HUES48 (cell line): Measurements from ENCODE around the gene DHX15.
A peak's percentile ranks its signal among the peaks of the same experiment; 100 is the strongest.

Source experiments
- H3K27ac ChIP-seq: one replicate; pipeline ENCODE4 v1.7.0; 2013; ENCODE audit warnings: low read depth, low read length, inconsistent platforms
- H3K27me3 ChIP-seq: 2 replicates; pipeline ENCODE4 v1.6.1; 2013; ENCODE audit warnings: mild to moderate bottlenecking, low read length; ENCODE audit not compliant: control insufficient read depth, insufficient read depth
- H3K36me3 ChIP-seq: 2 replicates; pipeline ENCODE4 v1.6.1; 2013; ENCODE audit warnings: low read length; ENCODE audit not compliant: control insufficient read depth, insufficient read depth
- H3K4me1 ChIP-seq: 2 replicates; pipeline ENCODE4 v1.6.1; 2013; ENCODE audit warnings: mild to moderate bottlenecking, low read length; ENCODE audit not compliant: control insufficient read depth, insufficient read depth
- H3K4me3 ChIP-seq: 2 replicates; pipeline ENCODE4 v1.5.1; 2013; ENCODE audit warnings: mild to moderate bottlenecking, low read depth, low read length
- H3K9ac ChIP-seq: 2 replicates; pipeline ENCODE4 v1.6.1; 2013; ENCODE audit warnings: mild to moderate bottlenecking, low read depth, low read length, moderate library complexity
- H3K9me3 ChIP-seq: 2 replicates; pipeline ENCODE4 v1.6.1; 2013; ENCODE audit warnings: low read length; ENCODE audit not compliant: control insufficient read depth, insufficient read depth

DHX15 gene

DNA sequence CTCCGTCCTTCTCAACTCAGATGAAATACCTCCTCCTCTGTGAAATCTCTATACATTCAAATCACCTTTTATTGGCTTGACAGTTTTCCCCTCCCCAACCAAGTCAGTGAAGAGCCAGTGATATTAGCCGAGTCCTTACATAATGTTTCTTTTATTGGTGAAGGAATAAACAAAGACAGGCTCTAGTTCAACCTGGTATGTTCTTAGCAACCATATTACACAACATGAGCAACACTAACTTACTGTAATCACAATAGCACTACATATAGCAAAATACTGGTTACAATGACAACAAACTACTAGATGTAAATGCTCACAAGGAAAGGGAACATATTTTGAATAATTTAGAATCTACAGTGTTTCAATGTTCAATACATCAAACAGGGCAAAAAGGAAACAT, 19.9 kb downstream of the DHX15 start:
- Histone ChIP-seq H3K4me3 (no peak overlapping the region), H3K27ac (no peak overlapping the region), H3K9me3 (no peaks in the 10 kb centered on the region), H3K27me3 (no peaks in the 10 kb centered on the region), H3K9ac (no peak overlapping the region), H3K4me1 (peaks cover 22% of the 10 kb centered on the region), H3K36me3 (peaks cover 75% of the 10 kb centered on the region)

DNA sequence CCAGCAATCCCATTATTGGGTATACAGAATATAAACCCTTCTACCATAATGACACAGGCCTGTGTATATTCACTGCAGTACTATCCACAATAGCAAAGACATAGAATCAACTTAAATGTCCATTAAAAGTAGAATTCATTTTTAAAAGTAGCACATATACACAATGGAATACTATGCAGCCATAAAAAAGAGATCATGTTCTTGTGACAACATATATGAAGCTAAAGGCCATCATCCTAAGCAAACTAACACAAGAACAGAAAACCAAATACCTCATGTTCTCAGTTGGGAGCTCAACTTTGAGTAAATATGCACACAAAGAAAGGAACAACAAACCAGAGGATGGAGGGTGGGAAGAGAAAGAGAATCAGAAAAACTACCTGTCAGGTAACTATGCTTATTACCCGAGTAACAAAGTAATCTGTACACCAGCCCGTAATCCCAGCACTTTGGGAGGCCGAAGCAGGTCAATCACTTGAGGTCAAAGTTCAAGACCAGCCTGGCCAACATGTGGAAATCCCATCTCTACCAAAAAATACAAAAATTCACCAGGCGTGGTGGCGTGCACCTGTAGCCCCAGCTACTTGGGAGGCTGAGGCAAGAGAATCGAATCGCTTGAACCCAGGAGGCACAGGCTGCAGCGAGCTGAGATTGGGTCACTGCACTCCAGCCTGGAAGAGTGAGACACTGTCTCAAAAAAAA, 22.8 kb downstream of the DHX15 start:
- no peak overlapping the region for H3K9ac ChIP-seq
- peaks cover 60% of the 10 kb centered on the region for H3K36me3 ChIP-seq
- no peak overlapping the region for H3K4me3 ChIP-seq
- H3K9me3 ChIP-seq: no peaks in the 10 kb centered on the region
- H3K4me1 ChIP-seq: peaks cover 45% of the 10 kb centered on the region
- no peak overlapping the region for H3K27ac ChIP-seq
- H3K27me3 ChIP-seq: no peaks in the 10 kb centered on the region

DNA sequence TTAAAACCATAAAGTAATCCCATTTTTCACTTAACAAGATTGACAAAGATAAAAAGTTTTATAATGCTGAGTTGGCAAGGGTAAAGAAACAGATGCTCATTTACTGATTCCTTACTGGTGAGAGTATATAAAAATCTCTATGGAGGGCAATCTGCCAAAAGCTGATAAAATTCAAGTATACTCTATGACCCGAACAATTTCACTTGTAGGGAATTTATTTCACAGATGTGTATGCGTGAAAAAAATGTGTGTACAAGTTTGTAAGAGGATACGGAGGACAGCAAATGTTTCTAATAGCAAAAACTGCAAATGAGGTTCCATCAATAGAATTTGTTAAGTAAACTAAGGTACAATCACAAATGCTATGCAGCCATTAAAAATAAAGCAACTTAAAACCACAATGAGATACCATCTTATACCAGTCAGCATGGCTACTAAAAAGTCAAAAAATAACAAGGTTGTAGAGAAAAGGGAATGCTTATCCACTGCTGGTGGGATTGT, 23.4 kb downstream of the DHX15 start:
- peaks cover 62% of the 10 kb centered on the region for H3K36me3 ChIP-seq
- H3K4me3 ChIP-seq: no peak overlapping the region
- no peak overlapping the region for H3K9ac ChIP-seq
- H3K27me3 ChIP-seq: no peaks in the 10 kb centered on the region
- no peaks in the 10 kb centered on the region for H3K9me3 ChIP-seq
- H3K27ac ChIP-seq: no peak overlapping the region
- peaks cover 41% of the 10 kb centered on the region for H3K4me1 ChIP-seq

DNA sequence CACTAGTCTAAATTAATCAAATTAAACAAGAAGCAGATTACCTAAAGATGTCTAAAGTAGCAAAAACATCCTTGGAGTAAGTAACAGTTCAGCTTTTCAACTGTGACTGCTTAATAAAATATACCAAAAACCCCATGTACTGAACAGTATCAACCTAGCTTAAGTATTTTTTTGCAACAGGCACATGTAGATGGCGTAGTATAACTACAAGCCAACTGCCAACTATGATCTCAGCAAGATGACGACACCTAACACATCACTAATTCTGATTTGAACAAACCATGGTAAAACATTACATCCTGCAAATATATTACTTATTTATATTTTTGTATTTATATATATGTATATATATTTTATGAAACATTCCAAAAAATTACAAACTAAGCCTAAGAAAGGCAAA, 24.5 kb downstream of the DHX15 start:
- Histone ChIP-seq H3K27me3 (no peaks in the 10 kb centered on the region), H3K9ac (no peak overlapping the region), H3K4me3 (no peak overlapping the region), H3K4me1 (peaks cover 37% of the 10 kb centered on the region), H3K9me3 (no peaks in the 10 kb centered on the region), H3K27ac (no peak overlapping the region), H3K36me3 (peaks cover 63% of the 10 kb centered on the region)

DNA sequence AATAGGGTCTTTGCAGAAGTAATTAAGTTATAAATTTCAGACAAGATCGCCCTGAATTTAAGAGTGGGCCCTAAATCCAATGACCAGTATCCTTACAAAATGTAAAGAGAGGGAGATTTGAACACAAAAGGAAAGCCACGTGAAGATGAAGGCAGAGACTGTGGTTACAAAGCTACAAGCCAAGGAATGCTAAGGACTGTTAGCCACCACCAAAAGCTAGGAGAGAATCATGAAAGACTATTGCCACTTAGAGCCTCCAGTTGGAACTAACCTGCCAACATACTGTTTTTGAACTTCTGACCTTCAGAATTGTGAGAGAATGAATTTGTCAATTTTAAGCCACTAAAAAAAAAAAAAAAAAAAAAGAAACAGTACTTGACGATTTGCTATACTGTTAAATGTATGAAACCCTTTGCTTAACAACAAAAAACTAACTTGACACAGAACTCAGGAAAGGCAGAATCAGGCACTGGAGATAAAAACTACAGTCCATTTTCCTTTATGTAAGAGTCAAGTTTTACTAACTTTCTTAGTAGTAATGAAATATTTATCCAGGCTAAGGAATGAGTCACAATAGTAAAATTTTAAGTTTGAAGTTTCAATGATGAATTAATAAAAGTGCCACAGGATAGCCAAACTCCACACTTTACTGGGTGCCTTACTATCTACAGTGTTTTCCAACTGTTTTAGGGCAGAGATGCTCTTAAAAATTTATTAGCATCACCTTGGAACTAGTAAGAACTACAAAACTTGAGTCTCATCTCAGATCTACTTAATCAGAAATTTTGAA, 25.1 kb downstream of the DHX15 start:
- Histone ChIP-seq H3K27ac (no peak overlapping the region), H3K9me3 (no peaks in the 10 kb centered on the region), H3K9ac (no peak overlapping the region), H3K36me3 (peaks cover 63% of the 10 kb centered on the region), H3K4me1 (peaks cover 37% of the 10 kb centered on the region), H3K27me3 (no peaks in the 10 kb centered on the region), H3K4me3 (no peak overlapping the region)

DNA sequence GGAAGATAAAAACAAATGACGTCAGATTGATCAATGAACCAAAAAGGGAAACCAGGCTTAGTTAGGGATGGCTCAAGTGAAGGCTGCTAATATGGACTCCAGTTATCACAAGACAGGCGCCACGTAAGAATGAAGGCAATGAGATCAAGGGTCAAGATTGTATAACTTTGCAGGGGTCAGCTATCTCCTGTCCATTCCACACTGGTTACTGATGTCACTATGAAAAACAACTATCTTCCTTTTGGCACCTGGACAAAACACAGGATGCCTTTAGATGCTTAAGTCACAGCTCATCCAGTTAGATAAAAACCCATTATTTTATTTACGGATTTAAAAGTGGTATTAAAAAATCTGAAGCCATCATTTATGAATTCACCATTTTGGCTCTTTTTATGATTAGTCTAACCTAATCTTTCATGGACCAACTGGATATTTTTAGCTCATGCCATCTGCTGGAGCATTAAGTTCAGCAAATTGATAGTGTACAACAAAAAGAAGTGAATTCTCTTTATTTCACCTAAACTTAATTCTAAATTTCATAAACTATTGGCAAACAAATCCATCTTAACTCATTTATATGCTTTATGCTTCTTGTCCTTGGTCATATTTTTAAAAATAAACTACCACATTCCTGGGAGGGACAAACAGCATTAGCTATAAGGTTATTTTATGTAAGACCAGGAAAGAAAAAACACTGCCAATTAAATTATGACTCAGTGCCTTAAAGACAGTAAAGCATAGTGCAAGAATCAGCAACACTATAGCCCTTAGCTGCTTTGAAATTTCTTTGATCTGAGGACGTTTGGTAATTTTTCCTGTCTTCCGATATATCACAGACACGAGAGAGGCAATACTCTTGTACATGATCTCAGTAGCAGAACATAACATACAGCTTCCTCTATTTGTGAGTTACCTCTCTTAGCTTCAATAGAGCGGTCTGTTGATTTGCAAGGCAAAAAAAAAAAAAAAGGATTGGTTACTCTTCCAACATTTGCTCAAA, 27.0 kb downstream of the DHX15 start:
- H3K27ac ChIP-seq: no peak overlapping the region
- H3K36me3 ChIP-seq: peaks cover 65% of the 10 kb centered on the region
- H3K27me3 ChIP-seq: no peaks in the 10 kb centered on the region
- H3K4me1 ChIP-seq: peaks cover 42% of the 10 kb centered on the region
- no peak overlapping the region for H3K4me3 ChIP-seq
- H3K9ac ChIP-seq: no peak overlapping the region
- no peaks in the 10 kb centered on the region for H3K9me3 ChIP-seq

DNA sequence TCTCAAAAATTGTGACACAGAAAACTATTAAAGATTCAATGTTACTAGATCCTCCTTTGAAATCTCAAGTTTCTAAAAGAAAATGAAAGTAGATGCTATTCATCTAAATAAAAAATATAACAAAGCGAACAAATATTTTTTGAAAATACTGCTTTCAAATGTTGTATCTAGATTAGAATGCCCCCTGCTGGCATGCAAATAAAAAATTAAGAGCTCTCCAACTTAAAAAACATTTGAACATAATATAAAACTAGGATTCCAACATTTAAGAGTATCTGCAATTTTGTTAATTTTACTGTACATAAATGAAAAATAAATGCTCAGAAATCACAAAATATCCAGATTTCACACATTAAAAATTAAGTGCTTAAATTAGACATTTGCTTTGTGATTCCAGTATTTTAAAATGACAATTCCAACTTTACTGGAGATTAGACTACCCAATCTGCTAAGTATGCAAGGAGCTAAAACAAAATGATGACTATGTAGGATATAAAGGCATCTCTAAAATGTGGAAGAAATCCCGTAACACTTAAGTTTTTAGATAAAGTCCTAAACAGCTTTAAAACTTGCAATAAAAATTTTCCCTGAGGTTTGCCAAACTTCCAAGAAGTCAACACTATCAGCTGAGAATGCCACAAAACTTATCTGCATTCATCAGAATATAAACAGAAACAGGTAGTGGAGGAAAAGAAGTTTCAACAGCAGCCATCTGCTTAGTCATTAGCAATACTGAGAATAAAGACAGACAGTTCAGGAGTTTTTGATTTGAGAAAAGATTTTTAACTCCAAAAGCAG, 32.7 kb downstream of the DHX15 start:
- H3K27ac ChIP-seq: no peak overlapping the region
- no peak overlapping the region for H3K4me3 ChIP-seq
- H3K36me3 ChIP-seq: peaks cover 89% of the 10 kb centered on the region
- H3K27me3 ChIP-seq: no peaks in the 10 kb centered on the region
- no peaks in the 10 kb centered on the region for H3K9me3 ChIP-seq
- H3K9ac ChIP-seq: no peak overlapping the region
- peaks cover 50% of the 10 kb centered on the region for H3K4me1 ChIP-seq

DNA sequence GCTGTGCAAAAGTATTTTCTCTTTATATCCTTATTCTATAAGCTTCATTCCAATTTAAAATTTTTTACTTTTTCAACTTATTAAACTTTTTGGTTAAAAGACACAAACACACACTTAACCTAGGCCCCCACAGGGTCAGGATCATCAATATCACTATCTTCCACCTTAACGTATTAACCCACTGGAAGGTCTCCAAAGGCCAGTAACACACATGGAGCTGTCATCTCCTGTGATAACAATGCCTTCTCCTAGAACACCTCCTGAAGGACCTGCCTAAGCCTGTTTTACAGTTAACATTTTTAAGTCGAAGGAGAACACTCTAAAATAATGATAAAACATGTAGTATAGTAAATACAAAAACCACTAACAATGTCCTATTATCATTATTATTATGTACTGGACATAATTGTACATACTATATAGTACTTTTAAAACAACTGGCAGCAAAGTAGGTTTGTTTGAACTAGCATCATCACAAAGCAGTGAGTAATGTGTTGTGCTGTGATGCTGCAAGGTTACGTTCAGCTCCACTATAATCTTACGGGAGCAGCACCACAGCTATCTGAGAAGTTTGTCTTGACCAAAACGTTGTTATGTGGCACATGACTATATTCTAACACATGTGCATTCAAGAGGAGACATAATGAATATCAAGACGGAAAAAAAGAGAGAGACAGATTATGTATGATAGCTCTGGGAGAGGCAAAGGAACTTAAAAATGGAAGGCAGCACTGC, 33.7 kb downstream of the DHX15 start:
- H3K36me3 ChIP-seq: peaks cover 87% of the 10 kb centered on the region
- H3K27me3 ChIP-seq: no peaks in the 10 kb centered on the region
- H3K9ac ChIP-seq: no peak overlapping the region
- H3K4me3 ChIP-seq: no peak overlapping the region
- no peak overlapping the region for H3K27ac ChIP-seq
- no peaks in the 10 kb centered on the region for H3K9me3 ChIP-seq
- peaks cover 60% of the 10 kb centered on the region for H3K4me1 ChIP-seq

DNA sequence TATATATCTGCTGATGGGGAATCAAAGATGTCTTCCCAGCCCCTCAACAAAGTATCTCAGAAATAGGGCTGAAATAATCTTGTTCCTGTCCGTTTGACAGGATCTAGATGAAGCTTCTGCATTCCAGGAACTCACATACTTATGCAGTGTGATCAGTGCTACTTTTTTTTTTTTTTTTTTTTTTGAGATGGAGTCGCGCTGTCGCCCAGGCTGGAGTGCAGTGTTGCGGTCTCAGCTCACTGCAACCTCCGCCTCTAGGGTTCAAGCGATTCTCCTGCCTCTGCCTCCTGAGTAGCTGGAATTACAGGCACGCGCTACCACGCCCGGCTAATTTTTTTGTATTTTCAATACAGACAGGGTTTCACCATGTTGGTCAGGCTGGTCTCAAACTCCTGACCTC, 36.4 kb downstream of the DHX15 start:
- H3K4me1 ChIP-seq: peaks cover 87% of the 10 kb centered on the region
- H3K4me3 ChIP-seq: no peak overlapping the region
- no peaks in the 10 kb centered on the region for H3K27me3 ChIP-seq
- H3K9me3 ChIP-seq: no peaks in the 10 kb centered on the region
- H3K36me3 ChIP-seq: peaks cover 74% of the 10 kb centered on the region
- peak overlapping the region; percentile 9 for H3K27ac ChIP-seq
- H3K9ac ChIP-seq: no peak overlapping the region
